IMR-90 (cell line): ENCODE results near the gene CENPP. TPM values are rescaled to one million over a fixed set of nuclear protein-coding genes. Genes with fewer than 3 reads are reported as not detected.

ENCODE experiments used
- ATAC-seq: fragments of 200-7000 bp; cut with Tn5 transposase; 2 replicates; pipeline ENCODE4 v1.9.1; 2020; ENCODE audit warnings: low read depth, mild to moderate bottlenecking, moderate library complexity
- BruUV-seq: library from RNA; stranded (reverse); fragments of 400-500 nt; replicated peaks from 2 replicates; lab custom pipeline; 2021; lab: Mats Ljungman, UMichigan
- CTCF ChIA-PET: fragments of 300-600 bp; formaldehyde crosslinking; extraction: SDS; loops from one replicate; lab custom pipeline; 2021; ENCODE audit warnings: antibody characterized with exemption; lab: Yijun Ruan, JAX
- POLR2A ChIA-PET: fragments of 300-600 bp; sonication (Branson Sonifier 250); formaldehyde crosslinking; loops from one replicate; lab custom pipeline; 2022; ENCODE audit warnings: antibody characterized with exemption; ENCODE audit not compliant: unreplicated experiment; lab: Charles Lee
- DNase-seq: peaks from one replicate; pipeline ENCODE4 v3.0.0; 2013
- H2AFZ ChIP-seq: replicated peaks from 2 replicates; pipeline ENCODE3; 2013; ENCODE audit warnings: low read length, mild to moderate bottlenecking; ENCODE audit not compliant: poor library complexity
- H2AK5ac ChIP-seq: 2 replicates; pipeline ENCODE4 v1.6.1; 2013; ENCODE audit warnings: low read depth, low read length, inconsistent platforms
- H2AK9ac ChIP-seq: replicated peaks from 2 replicates; pipeline ENCODE3; 2013; ENCODE audit warnings: mild to moderate bottlenecking, low read depth, low read length, moderate library complexity; ENCODE audit not compliant: poor library complexity
- H2BK120ac ChIP-seq: 2 replicates; pipeline ENCODE4 v1.6.1; 2013; ENCODE audit warnings: low read depth, low read length, inconsistent platforms
- H2BK15ac ChIP-seq: 3 replicates; pipeline ENCODE4 v1.6.1; 2013; ENCODE audit warnings: low read depth, low read length, inconsistent platforms
- H2BK20ac ChIP-seq: 2 replicates; pipeline ENCODE4 v1.6.1; 2013; ENCODE audit warnings: low read depth, mild to moderate bottlenecking, inconsistent platforms, low read length, moderate library complexity
- H2BK5ac ChIP-seq: 2 replicates; pipeline ENCODE4 v1.6.1; 2013; ENCODE audit warnings: mild to moderate bottlenecking, low read depth, low read length, inconsistent platforms; ENCODE audit not compliant: poor library complexity, severe bottlenecking
- H3K14ac ChIP-seq: replicated peaks from 2 replicates; pipeline ENCODE4 v1.6.1; 2013; ENCODE audit warnings: low read depth, low read length, inconsistent platforms
- H3K18ac ChIP-seq: 2 replicates; pipeline ENCODE4 v1.6.1; 2013; ENCODE audit warnings: low read depth, low read length, control low read depth
- H3K23ac ChIP-seq: 2 replicates; pipeline ENCODE4 v1.6.1; 2013; ENCODE audit warnings: low read depth, low read length, inconsistent platforms
- H3K27ac ChIP-seq: 2 replicates; pipeline ENCODE4 v1.5.1; 2013; ENCODE audit warnings: mild to moderate bottlenecking, control low read depth, low read length; ENCODE audit not compliant: insufficient read depth
- H3K27me3 ChIP-seq: 2 replicates; pipeline ENCODE4 v1.6.1; 2013; ENCODE audit warnings: low read length; ENCODE audit not compliant: control insufficient read depth, insufficient read depth
- H3K36me3 ChIP-seq: 2 replicates; pipeline ENCODE4 v1.6.1; 2013; ENCODE audit warnings: low read length, mixed read lengths; ENCODE audit not compliant: control insufficient read depth, insufficient read depth
- H3K4ac ChIP-seq: 2 replicates; pipeline ENCODE4 v1.6.1; 2013; ENCODE audit warnings: low read depth, low read length, inconsistent platforms
- H3K4me1 ChIP-seq: 2 replicates; pipeline ENCODE4 v1.6.1; 2013; ENCODE audit warnings: low read length, mixed read lengths; ENCODE audit not compliant: control insufficient read depth, insufficient read depth
- H3K4me2 ChIP-seq: 2 replicates; pipeline ENCODE4 v1.6.1; 2013; ENCODE audit warnings: low read depth, mild to moderate bottlenecking, control low read depth, low read length, moderate library complexity
- H3K4me3 ChIP-seq: 2 replicates; pipeline ENCODE4 v1.5.1; 2013; ENCODE audit warnings: low read depth, mild to moderate bottlenecking, control low read depth, low read length, moderate library complexity; ENCODE audit not compliant: insufficient read depth
- H3K56ac ChIP-seq: 2 replicates; pipeline ENCODE4 v1.6.1; 2013; ENCODE audit warnings: low read length, inconsistent platforms; ENCODE audit not compliant: insufficient read depth; ENCODE audit errors: extremely low read depth
- H3K79me1 ChIP-seq, 2 experiments: 2 replicates each; pipeline ENCODE4 v1.6.1; 2013; ENCODE audit warnings: low read length in 2 of 2, inconsistent platforms in 1 of 2, low read depth in 1 of 2
- H3K9ac ChIP-seq: 2 replicates; pipeline ENCODE4 v1.6.1; 2013; ENCODE audit warnings: low read depth, low read length, control low read depth
- H3K9me1 ChIP-seq: 2 replicates; pipeline ENCODE4 v1.6.1; 2013; ENCODE audit warnings: low read length, inconsistent platforms; ENCODE audit not compliant: insufficient read depth
- H3K9me3 ChIP-seq: 2 replicates; pipeline ENCODE4 v1.6.1; 2013; ENCODE audit warnings: low read length; ENCODE audit not compliant: control insufficient read depth, insufficient read depth
- H4K20me1 ChIP-seq: 2 replicates; pipeline ENCODE4 v1.6.1; 2013; ENCODE audit warnings: low read length, inconsistent platforms; ENCODE audit not compliant: insufficient read depth
- H4K5ac ChIP-seq: 2 replicates; pipeline ENCODE4 v1.6.1; 2013; ENCODE audit warnings: mild to moderate bottlenecking, low read depth, low read length, control low read depth
- H4K8ac ChIP-seq, 2 experiments: 2 replicates each; pipeline ENCODE4 v1.6.1; 2013; ENCODE audit warnings: low read depth in 2 of 2, low read length in 2 of 2, control low read depth in 1 of 2, inconsistent platforms in 1 of 2
- H4K91ac ChIP-seq: 2 replicates; pipeline ENCODE4 v1.6.1; 2013; ENCODE audit warnings: low read depth, low read length, inconsistent platforms; ENCODE audit not compliant: insufficient read depth
- CEBPB ChIP-seq: IDR thresholded peaks from 2 replicates; pipeline ENCODE4 v1.6.1; 2012; ENCODE audit warnings: low read depth, low read length, improper control_type of control experiment
- NFE2L2 ChIP-seq: fragments of 150-350 bp; IDR thresholded peaks from 2 replicates; pipeline ENCODE4 v1.6.1; 2016; ENCODE audit warnings: low read depth, mild to moderate bottlenecking, low read length
- WGBS, 2 experiments: methylation state at CpG; one replicate each; pipeline versions ENCODE4 v1.1.5 to v1.1.7; 2013; ENCODE audit warnings: missing lambda C conversion rate in 2 of 2; ENCODE audit not compliant: insufficient read length in 1 of 2; ENCODE audit errors: extremely low coverage in 2 of 2; 5-methylcytosine and 5-hydroxymethylcytosine counted together
- dilution Hi-C: fragments of 300-500 bp; cut with HindIII; formaldehyde crosslinking; loops from one replicate; pipeline ENCODE4 v1.14.3; 2018; ENCODE audit warnings: low sequenced_read_pairs; ENCODE audit not compliant: unreplicated experiment
- in situ Hi-C: fragments of 300-500 bp; cut with MboI; formaldehyde crosslinking; loops from 3 replicates; pipeline ENCODE4 v1.14.3; 2019; ENCODE audit warnings: low sequenced_read_pairs, inconsistent platforms, mixed read lengths
- intact Hi-C: fragments of 100-400 bp; cut with micrococcal nuclease; formaldehyde crosslinking; loops from 2 replicates; pipeline ENCODE4 v1.10.0; 2022
- polyA plus RNA-seq, 3 experiments: library from polyadenylated mRNA; depleted of rRNA; stranded (reverse); fragments of >200 nt; gene quantifications; 2 replicates each; pipeline ENCODE4 v1.2.3, GENCODE V29; 2012; ENCODE audit warnings: low replicate concordance in 1 of 3
- total RNA-seq: library from RNA; depleted of rRNA; stranded (reverse); fragments of >200 nt; gene quantifications from 2 replicates; pipeline ENCODE4 v1.2.3, GENCODE V29; 2012

The CENPP gene
- total and polyA plus RNA-seq, 2 of the 4 experiments (the other 2 are of a cell fraction): 1.4 to 2.0 TPM

DNA sequence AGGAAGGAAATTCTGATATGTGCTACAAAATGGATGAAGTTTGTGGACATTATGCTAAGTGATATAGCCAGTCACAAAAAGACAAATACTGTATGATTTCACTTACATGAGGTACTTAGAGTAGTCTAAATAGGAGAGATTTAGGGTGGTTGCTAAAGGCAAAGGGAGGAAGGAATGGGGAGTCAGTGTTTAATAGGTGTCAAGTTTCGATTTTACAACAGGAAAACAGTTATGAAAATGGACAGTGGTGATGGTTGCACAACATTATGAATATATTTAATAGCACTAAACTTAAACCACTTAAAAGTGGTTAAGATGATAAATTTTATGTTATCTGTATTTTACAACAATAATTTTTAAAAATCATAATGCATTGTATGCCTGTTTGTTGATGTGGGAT is 250.4 kb downstream of the CENPP start:
- BruUV-seq: no TSS peak
- no CpG with 5 or more reads among the region's 1 CpG for WGBS, 2 experiments
- H3K27me3 ChIP-seq: no peaks in the 10 kb centered on the region
- no peaks in the 10 kb centered on the region; the same call in 1 of the 2 replicates for H3K9me3 ChIP-seq
- H2AFZ ChIP-seq: no peak overlapping the region
- no peak overlapping the region for H4K91ac ChIP-seq
- no peak overlapping the region for H3K23ac ChIP-seq
- dilution Hi-C loops: no loop called here
- H4K20me1 ChIP-seq: no peaks in the 10 kb centered on the region
- H3K9me1 ChIP-seq: no peaks in the 10 kb centered on the region
- no peak overlapping the region for H4K5ac ChIP-seq
- no peak overlapping the region for H3K4ac ChIP-seq
- H3K79me1 ChIP-seq: no peaks in the 10 kb centered on the region
- H3K36me3 ChIP-seq: no peaks in the 10 kb centered on the region
- H3K4me2 ChIP-seq: no peak overlapping the region
- H3K56ac ChIP-seq: no peak overlapping the region
- no peak overlapping the region for H2BK20ac ChIP-seq
- POLR2A ChIA-PET: no interaction called here
- no peak overlapping the region for H4K8ac ChIP-seq
- no peak overlapping the region for H2BK5ac ChIP-seq
- intact Hi-C loops: no loop called here
- ATAC-seq (no peak), DNase-seq (no peak)
- no peak overlapping the region for H2AK5ac ChIP-seq
- in situ Hi-C loops: no loop called here
- no peak overlapping the region for H2AK9ac ChIP-seq
- H3K4me3 ChIP-seq: no peak overlapping the region
- CTCF ChIA-PET: no interaction called here
- H2BK15ac ChIP-seq: no peak overlapping the region
- H3K27ac ChIP-seq: no peak overlapping the region
- TF ChIP-seq CEBPB: peak; percentile 53
- no peak for TF ChIP-seq NFE2L2
- H3K14ac ChIP-seq: no peak overlapping the region
- H3K9ac ChIP-seq: no peak overlapping the region
- no peak overlapping the region for H3K18ac ChIP-seq
- no peak overlapping the region for H2BK120ac ChIP-seq
- H3K4me1 ChIP-seq: no peaks in the 10 kb centered on the region
